Type B pancreatic cell (in vitro differentiated cells): ENCODE results near the gene SELENOH. TPM values are rescaled to one million over a fixed set of nuclear protein-coding genes. Genes with fewer than 3 reads are reported as not detected.
"Not testable (repeated sequence)": the region's sequence is repeated elsewhere in the genome, so short reads cannot be mapped to it uniquely, and the experiment has no call there.

ENCODE experiments used
- DNase-seq: peaks from one replicate; pipeline ENCODE4 v3.0.0; 2021; ENCODE audit warnings: mixed read lengths; ENCODE audit not compliant: unreplicated experiment; ENCODE audit errors: extremely low spot score
- H3K27ac Mint-ChIP-seq: 2 replicates; pipeline ENCODE4 v1.8.0; 2021; ENCODE audit warnings: mild to moderate bottlenecking, mixed read lengths
- H3K27me3 Mint-ChIP-seq: 2 replicates; pipeline ENCODE4 v1.8.0; 2021; ENCODE audit warnings: mixed read lengths
- H3K36me3 Mint-ChIP-seq: 2 replicates; pipeline ENCODE4 v1.8.0; 2021; ENCODE audit warnings: mixed read lengths
- H3K4me1 Mint-ChIP-seq: one replicate; pipeline ENCODE4 v1.8.0; 2021; ENCODE audit warnings: mixed read lengths; ENCODE audit not compliant: unreplicated experiment
- H3K4me3 Mint-ChIP-seq: 2 replicates; pipeline ENCODE4 v1.8.0; 2021; ENCODE audit warnings: mild to moderate bottlenecking, mixed read lengths
- H3K9me3 Mint-ChIP-seq: 2 replicates; pipeline ENCODE4 v1.8.0; 2021; ENCODE audit warnings: mixed read lengths
- CTCF ChIP-seq: fragments of 200-600 bp; sonication (generic); conservative IDR thresholded peaks from 2 replicates; pipeline ENCODE4 v1.5.0; 2021; ENCODE audit warnings: antibody characterized with exemption, mild to moderate bottlenecking
- total RNA-seq: library from RNA; stranded (reverse); gene quantifications from 2 replicates; pipeline ENCODE4 v1.2.1, GENCODE V29; 2021; ENCODE audit warnings: low replicate concordance

Gene SELENOH
- total RNA-seq, 1 donor from 2014 or later = 144 TPM

- no peak for TF ChIP-seq CTCF
- Mint-ChIP-seq H3K4me3 (no peak overlapping the region), H3K27ac (peak overlapping the region; percentile 66)
Observed at GRCh38 chr11:57704932-57705331, 36.4 kb upstream of the SELENOH start.

GRCh38 chr11:57705432-57705831 lies 35.9 kb upstream of the SELENOH start:
- DNase-seq, H3K9me3 Mint-ChIP-seq, H3K27ac Mint-ChIP-seq, H3K4me1 Mint-ChIP-seq, H3K4me3 Mint-ChIP-seq, H3K36me3 Mint-ChIP-seq, H3K27me3 Mint-ChIP-seq: not testable (repeated sequence)

More at GRCh38 chr11:57704932-57705331, 36.4 kb upstream of the SELENOH start:
- Mint-ChIP-seq H3K9me3 (no peaks in the 10 kb centered on the region), H3K4me1 (peaks cover 3% of the 10 kb centered on the region), H3K27me3 (no peaks in the 10 kb centered on the region), H3K36me3 (peaks cover 11% of the 10 kb centered on the region)
- no peak for DNase-seq

DNA sequence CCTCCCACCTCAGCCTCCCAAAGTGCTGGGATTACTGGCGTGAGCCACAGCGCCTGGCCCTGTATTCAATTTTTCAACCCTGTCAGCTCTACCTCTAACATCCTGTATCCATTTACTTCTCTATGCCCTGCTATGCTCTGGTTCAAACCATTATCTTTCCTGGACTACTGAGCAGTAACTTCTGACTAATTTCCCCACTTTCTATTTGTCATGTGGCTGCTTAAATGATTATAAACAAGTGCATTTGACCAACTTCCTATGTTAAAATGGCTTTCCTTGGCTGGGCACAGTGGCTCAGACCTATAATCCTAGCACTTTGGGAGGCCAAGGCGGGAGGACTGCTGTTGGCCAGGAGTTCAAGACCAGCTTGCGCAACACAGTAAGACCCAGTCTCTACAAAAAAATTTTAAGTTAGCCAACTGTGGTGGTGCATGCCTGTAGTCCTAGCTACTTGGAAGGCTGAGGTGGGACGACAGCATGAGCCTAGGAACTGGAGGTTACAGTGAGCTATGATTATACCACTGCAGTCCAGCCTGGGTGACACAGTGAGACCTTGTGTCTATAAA lies 31.4 kb upstream of the SELENOH start:
- Mint-ChIP-seq H3K27me3 (no peaks in the 10 kb centered on the region), H3K27ac (peak overlapping the region; percentile 47), H3K4me3 (peak overlapping the region; percentile 3), H3K9me3 (no peaks in the 10 kb centered on the region), H3K4me1 (peaks cover 20% of the 10 kb centered on the region), H3K36me3 (peaks cover 4% of the 10 kb centered on the region)
- no peak for DNase-seq
- no peak for TF ChIP-seq CTCF

DNA sequence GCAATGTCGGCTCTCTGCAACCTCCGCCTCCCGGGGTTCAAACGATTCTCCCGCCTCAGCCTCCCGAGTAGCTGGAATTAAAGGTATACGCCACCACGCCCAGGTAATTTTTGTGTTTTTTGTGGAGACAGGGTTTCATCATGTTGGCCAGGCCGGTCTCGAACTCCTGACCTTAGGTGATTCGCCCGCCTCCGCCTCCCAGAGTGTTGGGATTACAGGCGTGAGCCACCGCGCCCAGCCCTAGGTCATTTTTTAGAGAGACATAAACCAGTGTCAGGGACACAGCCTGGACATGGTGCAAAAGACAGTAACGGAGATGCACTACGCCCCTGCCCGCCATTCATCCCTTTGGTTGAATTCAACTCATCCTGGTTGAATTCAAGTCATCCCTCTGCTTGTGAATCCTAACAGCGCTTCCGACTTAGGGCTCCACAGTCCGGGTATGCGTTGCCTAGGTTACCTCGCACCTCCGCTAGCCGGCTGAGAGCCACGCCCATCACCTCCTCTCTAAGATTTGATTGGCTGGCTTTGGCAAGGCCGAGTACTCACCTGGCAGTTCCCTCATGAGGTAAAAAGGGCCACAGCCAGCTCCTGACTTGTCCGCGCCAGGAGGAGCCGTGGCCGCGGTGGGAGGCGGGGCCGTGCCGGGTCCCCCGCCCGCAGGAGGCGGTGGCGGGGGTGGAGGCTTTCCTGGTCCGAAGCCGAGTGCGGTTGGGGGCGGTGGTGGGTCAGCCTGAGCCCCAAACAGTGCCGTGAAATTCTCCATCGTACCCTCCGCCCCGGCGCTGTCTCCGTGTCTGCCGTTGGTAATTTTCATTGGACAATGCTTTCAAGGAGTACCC lies 29.7 kb upstream of the SELENOH start, which contains the start of gene MED19:
Gene MED19 (minus strand): TSS at position 802 of the 842 bp plus-strand sequence. CDS start 36 bp downstream, at position 766.
- peak within 1 kb of the TSS; percentile 94 for H3K27ac Mint-ChIP-seq
- H3K36me3 Mint-ChIP-seq = peaks cover 4% of the 10 kb centered on the region
- peak; percentile 11 for TF ChIP-seq CTCF
- H3K4me1 Mint-ChIP-seq = peaks cover 20% of the 10 kb centered on the region
- DNase-seq = peak; percentile 87
- no peaks in the 10 kb centered on the region for H3K27me3 Mint-ChIP-seq
- peak within 1 kb of the TSS; percentile 94 for H3K4me3 Mint-ChIP-seq
- no peaks in the 10 kb centered on the region for H3K9me3 Mint-ChIP-seq

- Mint-ChIP-seq H3K4me3 (peak within 1 kb of the TSS; percentile 94), H3K36me3 (peaks cover 4% of the 10 kb centered on the region), H3K9me3 (no peaks in the 10 kb centered on the region), H3K27me3 (no peaks in the 10 kb centered on the region), H3K27ac (peak within 1 kb of the TSS; percentile 94), H3K4me1 (peaks cover 20% of the 10 kb centered on the region)
- no peak for TF ChIP-seq CTCF
- peak; percentile 89 for DNase-seq
Observed at GRCh38 chr11:57712256-57713150, 28.8 kb upstream of the SELENOH start, which contains the start of gene TMX2. TMX2 (plus strand) TSS chr11:57712593; CDS start chr11:57712619, 26 bp downstream.
